ENCODE measurements around the gene MAPRE2. TPM values are rescaled to one million over a fixed set of nuclear protein-coding genes. Genes with fewer than 3 reads are reported as not detected.

The MAPRE2 gene
- total and polyA plus RNA-seq, 4 donors = 12.5 to 57.8 (median 19.8) TPM

GRCh38 chr18:35183886-35184285 lies 142.7 kb downstream of the MAPRE2 start:
- no peak overlapping the region for H3K27ac ChIP-seq (ENCODE audit: low read depth in 1 of 2, low read length in 1 of 2)
- WGBS, 2 donors = 83 to 89% methylated on average over 5 of the region's 5 CpGs
- H3K36me3 ChIP-seq (ENCODE audit: control insufficient read depth in 4 of 4, insufficient read depth in 4 of 4, low read length in 4 of 4) = no peaks in the 10 kb centered on the region
- H3K9ac ChIP-seq (ENCODE audit: insufficient read depth in 1 of 2, low read length in 2 of 2) = no peak overlapping the region
- H3K9me3 ChIP-seq (ENCODE audit: control insufficient read depth in 4 of 4, insufficient read depth in 3 of 4, low read length in 3 of 4) = no peaks in the 10 kb centered on the region
- DNase-seq (peak in 2 of 3 donors; percentile 67 to 77), ATAC-seq (ENCODE audit: insufficient read depth, low FRiP score) (no peak)
- no peak for TF ChIP-seq CTCF (IDR thresholded peaks at IDR 0.05; ENCODE audit: control extremely low read depth, extremely low read depth)
- H3K4me1 ChIP-seq (ENCODE audit: control insufficient read depth in 5 of 5, insufficient read depth in 5 of 5, low read length in 5 of 5) = peaks cover 0 to 11% (median 0%) of the 10 kb centered on the region in 5 donors
- H3K27me3 ChIP-seq (ENCODE audit: control insufficient read depth in 3 of 3, insufficient read depth in 3 of 3, low read length in 2 of 3) = no peaks in the 10 kb centered on the region
- no peak overlapping the region for H3K4me3 ChIP-seq

- TF ChIP-seq CTCF (IDR thresholded peaks at IDR 0.05; ENCODE audit: control extremely low read depth, extremely low read depth) = no peak
- H3K4me3 ChIP-seq = no peak overlapping the region
- no peak overlapping the region for H3K27ac ChIP-seq (ENCODE audit: low read depth in 1 of 2, low read length in 1 of 2)
- H3K9me3 ChIP-seq (ENCODE audit: control insufficient read depth in 4 of 4, insufficient read depth in 3 of 4, low read length in 3 of 4) = no peaks in the 10 kb centered on the region
- H3K27me3 ChIP-seq (ENCODE audit: control insufficient read depth in 3 of 3, insufficient read depth in 3 of 3, low read length in 2 of 3) = no peaks in the 10 kb centered on the region
- no peak for DNase-seq
- H3K36me3 ChIP-seq (ENCODE audit: control insufficient read depth in 4 of 4, insufficient read depth in 4 of 4, low read length in 4 of 4) = no peaks in the 10 kb centered on the region
- WGBS, 2 donors = 89 to 96% methylated on average over 2 of the region's 2 CpGs
- ATAC-seq (ENCODE audit: insufficient read depth, low FRiP score) = no peak
- H3K9ac ChIP-seq (ENCODE audit: insufficient read depth in 1 of 2, low read length in 2 of 2) = no peak overlapping the region
- H3K4me1 ChIP-seq (ENCODE audit: control insufficient read depth in 5 of 5, insufficient read depth in 5 of 5, low read length in 5 of 5) = peaks cover 0 to 15% (median 0%) of the 10 kb centered on the region in 5 donors
These were observed 144.6 kb downstream of the MAPRE2 start for GRCh38 chr18:35185771-35186170.

GRCh38 chr18:35186291-35187034 lies 145.2 kb downstream of the MAPRE2 start:
- H3K4me3 ChIP-seq = no peak overlapping the region

More at GRCh38 chr18:35186291-35187034, 145.2 kb downstream of the MAPRE2 start:
- TF ChIP-seq CTCF (IDR thresholded peaks at IDR 0.05; ENCODE audit: control extremely low read depth, extremely low read depth) = no peak
- 77 to 84% methylated on average over 6 of the region's 6 CpGs for WGBS, 2 donors
- no peaks in the 10 kb centered on the region for H3K27me3 ChIP-seq (ENCODE audit: control insufficient read depth in 3 of 3, insufficient read depth in 3 of 3, low read length in 2 of 3)
- peak in 2 of 3 donors; percentile 46 to 53 for DNase-seq
- H3K36me3 ChIP-seq (ENCODE audit: control insufficient read depth in 4 of 4, insufficient read depth in 4 of 4, low read length in 4 of 4) = no peaks in the 10 kb centered on the region
- H3K4me1 ChIP-seq (ENCODE audit: control insufficient read depth in 5 of 5, insufficient read depth in 5 of 5, low read length in 5 of 5) = peaks cover 0 to 19% (median 0%) of the 10 kb centered on the region in 5 donors
- ATAC-seq (ENCODE audit: insufficient read depth, low FRiP score) = no peak
- H3K9me3 ChIP-seq (ENCODE audit: control insufficient read depth in 4 of 4, insufficient read depth in 3 of 4, low read length in 3 of 4) = no peaks in the 10 kb centered on the region
- no peak overlapping the region for H3K27ac ChIP-seq (ENCODE audit: low read depth in 1 of 2, low read length in 1 of 2)
- no peak overlapping the region for H3K9ac ChIP-seq (ENCODE audit: insufficient read depth in 1 of 2, low read length in 2 of 2)
